Neutrophil (primary cell): ENCODE results near the gene FAT1.

Experiments
- H3K27ac ChIP-seq: fragments of 200-600 bp; sonication (generic); 2 replicates; pipeline ENCODE4 v1.5.1; 2016; ENCODE audit warnings: mild to moderate bottlenecking, moderate library complexity
- H3K27me3 ChIP-seq: fragments of 200-600 bp; sonication (generic); 2 replicates; pipeline ENCODE4 v1.6.0; 2016; ENCODE audit warnings: mild to moderate bottlenecking
- H3K36me3 ChIP-seq: fragments of 200-600 bp; sonication (generic); 2 replicates; pipeline ENCODE4 v1.5.1; 2017
- H3K4me1 ChIP-seq, 2 experiments: fragments of 200-600 bp in 1 of 2; sonication (generic) in 1 of 2; 1 replicate in 1 of 2; 2 replicates in 1 of 2; pipeline versions ENCODE4 v1.5.1 to v1.6.1; 2013 to 2016; ENCODE audit warnings: low read depth in 1 of 2, low read length in 1 of 2, mild to moderate bottlenecking in 1 of 2, moderate library complexity in 1 of 2; ENCODE audit not compliant: control insufficient read depth in 1 of 2, insufficient read depth in 1 of 2
- H3K4me3 ChIP-seq, 2 experiments: fragments of 200-600 bp in 1 of 2; sonication (generic) in 1 of 2; 1 replicate in 1 of 2; 2 replicates in 1 of 2; pipeline ENCODE4 v1.5.1; 2013 to 2016; ENCODE audit warnings: low read depth in 1 of 2, low read length in 1 of 2, mild to moderate bottlenecking in 1 of 2, moderate library complexity in 1 of 2
- H3K9me3 ChIP-seq: fragments of 200-600 bp; sonication (generic); 2 replicates; pipeline ENCODE4 v1.5.1; 2016
- TF ChIP-seq, protein P1 (sequence below): fragments of 200-600 bp; sonication (generic); IDR thresholded peaks from 2 replicates; pipeline ENCODE4 v1.5.1; 2016; ENCODE audit warnings: antibody characterized with exemption

Gene FAT1

DNA sequence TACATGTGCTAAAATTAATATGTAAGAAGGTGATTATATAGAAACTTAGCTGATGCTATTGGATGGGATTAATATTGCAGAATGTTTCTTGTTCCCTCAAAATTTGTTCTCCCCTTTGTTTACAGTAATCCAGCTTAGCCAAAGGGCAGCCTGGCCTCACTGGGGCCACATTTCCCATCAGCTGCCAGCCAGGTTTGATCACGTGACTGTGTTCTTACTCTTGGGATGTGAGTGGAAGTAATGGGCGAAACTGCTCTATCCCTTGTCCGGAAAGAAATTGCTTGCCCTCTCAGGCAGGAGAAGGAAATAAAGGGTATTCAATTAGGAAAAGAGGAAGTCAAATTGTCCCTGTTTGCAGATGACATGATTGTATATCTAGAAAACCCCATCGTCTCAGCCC lies 44.1 kb upstream of the FAT1 start:
- TF ChIP-seq, protein P1, sequence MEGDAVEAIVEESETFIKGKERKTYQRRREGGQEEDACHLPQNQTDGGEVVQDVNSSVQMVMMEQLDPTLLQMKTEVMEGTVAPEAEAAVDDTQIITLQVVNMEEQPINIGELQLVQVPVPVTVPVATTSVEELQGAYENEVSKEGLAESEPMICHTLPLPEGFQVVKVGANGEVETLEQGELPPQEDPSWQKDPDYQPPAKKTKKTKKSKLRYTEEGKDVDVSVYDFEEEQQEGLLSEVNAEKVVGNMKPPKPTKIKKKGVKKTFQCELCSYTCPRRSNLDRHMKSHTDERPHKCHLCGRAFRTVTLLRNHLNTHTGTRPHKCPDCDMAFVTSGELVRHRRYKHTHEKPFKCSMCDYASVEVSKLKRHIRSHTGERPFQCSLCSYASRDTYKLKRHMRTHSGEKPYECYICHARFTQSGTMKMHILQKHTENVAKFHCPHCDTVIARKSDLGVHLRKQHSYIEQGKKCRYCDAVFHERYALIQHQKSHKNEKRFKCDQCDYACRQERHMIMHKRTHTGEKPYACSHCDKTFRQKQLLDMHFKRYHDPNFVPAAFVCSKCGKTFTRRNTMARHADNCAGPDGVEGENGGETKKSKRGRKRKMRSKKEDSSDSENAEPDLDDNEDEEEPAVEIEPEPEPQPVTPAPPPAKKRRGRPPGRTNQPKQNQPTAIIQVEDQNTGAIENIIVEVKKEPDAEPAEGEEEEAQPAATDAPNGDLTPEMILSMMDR, result no peak
- Histone ChIP-seq H3K4me1 (no peaks in the 10 kb centered on the region), H3K27ac (no peak overlapping the region), H3K36me3 (no peaks in the 10 kb centered on the region), H3K4me3 (no peak overlapping the region), H3K27me3 (no peaks in the 10 kb centered on the region), H3K9me3 (no peaks in the 10 kb centered on the region)

DNA sequence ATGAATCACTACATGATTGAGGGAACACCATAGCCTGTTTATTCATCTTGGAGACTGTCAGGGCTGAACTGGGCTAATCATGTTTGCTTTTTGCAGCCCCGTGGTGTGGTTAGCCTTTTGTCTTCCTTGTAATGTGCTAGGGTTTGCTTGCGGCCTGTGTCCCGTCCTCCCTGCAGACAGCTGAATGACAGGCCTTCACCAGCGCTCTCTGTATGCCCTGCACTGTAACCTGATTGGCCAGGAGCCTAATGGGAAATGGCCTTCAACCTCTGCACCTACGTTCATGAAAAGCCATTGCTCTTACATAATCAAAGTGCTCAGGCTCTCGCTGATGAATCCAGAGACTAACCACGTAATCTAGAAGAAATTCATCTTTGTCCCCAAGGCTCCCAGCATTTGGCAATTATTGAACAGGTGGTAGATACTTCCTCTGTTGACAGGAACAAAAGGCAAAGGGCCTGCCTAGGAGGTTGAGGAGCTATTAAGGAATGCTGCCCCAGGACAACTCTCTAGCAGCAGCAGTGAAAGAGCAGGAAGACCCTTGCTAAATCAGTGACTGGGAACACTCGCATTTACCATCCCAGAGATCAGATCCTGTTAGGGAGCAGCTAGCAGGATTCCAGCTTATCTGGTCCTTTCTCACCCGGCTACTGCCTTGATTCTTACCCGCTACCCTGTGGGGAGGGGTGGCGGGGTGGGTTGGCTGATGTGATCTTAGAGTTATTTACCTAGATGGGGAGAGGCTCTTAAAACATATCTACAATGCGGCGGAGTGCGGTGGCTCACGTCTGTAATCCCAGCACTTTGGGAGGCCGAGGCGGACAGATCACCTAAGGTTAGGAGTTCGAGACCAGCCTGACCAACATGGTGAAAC lies 42.3 kb upstream of the FAT1 start:
- Histone ChIP-seq H3K4me3 (no peak overlapping the region), H3K27me3 (no peaks in the 10 kb centered on the region), H3K27ac (no peak overlapping the region), H3K36me3 (no peaks in the 10 kb centered on the region), H3K9me3 (no peaks in the 10 kb centered on the region), H3K4me1 (no peaks in the 10 kb centered on the region)
- TF ChIP-seq, protein P1, result no peak

DNA sequence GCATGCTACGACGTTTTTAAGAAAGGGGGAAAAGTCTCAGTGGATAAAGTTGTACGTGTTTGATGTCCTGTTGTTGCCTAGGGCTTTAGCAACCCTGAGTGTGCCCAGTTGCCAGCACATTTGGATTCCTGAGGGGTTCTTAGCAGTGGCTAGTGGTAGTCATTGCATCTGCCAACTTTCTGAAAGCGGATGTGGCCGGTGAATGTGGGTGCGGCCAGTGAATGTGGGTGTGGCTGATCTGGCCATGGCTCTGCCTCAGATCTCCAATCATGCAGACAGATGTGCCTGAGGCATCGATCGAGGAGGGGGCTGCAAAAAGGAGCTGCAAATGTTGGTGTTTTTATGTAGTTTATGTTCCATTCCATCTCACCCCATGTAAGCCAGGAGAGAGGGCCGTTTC lies 41.5 kb upstream of the FAT1 start:
- Histone ChIP-seq H3K27ac (no peak overlapping the region), H3K36me3 (no peaks in the 10 kb centered on the region), H3K27me3 (no peaks in the 10 kb centered on the region), H3K9me3 (no peaks in the 10 kb centered on the region), H3K4me1 (no peaks in the 10 kb centered on the region), H3K4me3 (no peak overlapping the region)
- TF ChIP-seq, protein P1, result no peak

GRCh38 chr4:186764457-186764856 lies 40.8 kb upstream of the FAT1 start:
- Histone ChIP-seq H3K36me3 (no peaks in the 10 kb centered on the region), H3K27ac (no peak overlapping the region), H3K9me3 (no peaks in the 10 kb centered on the region), H3K27me3 (no peaks in the 10 kb centered on the region), H3K4me1 (no peaks in the 10 kb centered on the region), H3K4me3 (no peak overlapping the region)
- TF ChIP-seq, protein P1, result no peak

- no peaks in the 10 kb centered on the region for H3K9me3 ChIP-seq
- H3K27me3 ChIP-seq, result no peaks in the 10 kb centered on the region
- H3K36me3 ChIP-seq, result no peaks in the 10 kb centered on the region
- TF ChIP-seq, protein P1, result no peak
- no peaks in the 10 kb centered on the region for H3K4me1 ChIP-seq
- H3K4me3 ChIP-seq, result no peak overlapping the region
- H3K27ac ChIP-seq, result no peak overlapping the region
Measured at GRCh38 chr4:186762865-186763264, 39.2 kb upstream of the FAT1 start.
